ENCODE measurements around the gene MTHFSD. TPM values are rescaled to one million over a fixed set of nuclear protein-coding genes. Genes with fewer than 3 reads are reported as not detected.

MTHFSD gene
- total RNA-seq, 6 experiments from 2014 or later, result 5.9 to 11.6 (median 9.0) TPM

GRCh38 chr16:86533767-86534351, 21.2 kb downstream of the MTHFSD start:
- ATAC-seq (no peak), DNase-seq (no peak)
- WGBS (ENCODE audit: insufficient coverage, low coverage, low lambda C conversion rate, missing lambda C conversion rate), result 80% methylated on average over 6 of the region's 8 CpGs
- no peaks in the 10 kb centered on the region for H3K27me3 ChIP-seq
- intact Hi-C loops (cut with DNase I), result no loop called here
- H3K9me3 ChIP-seq, result no peaks in the 10 kb centered on the region
- peaks cover 0 to 11% (median 6%) of the 10 kb centered on the region in 4 donors for H3K36me3 ChIP-seq
- H3K4me1 ChIP-seq, result no peaks in the 10 kb centered on the region
- no peak overlapping the region for H3K4me3 ChIP-seq
- no peak overlapping the region for H3K27ac ChIP-seq
- TF ChIP-seq CTCF (IDR thresholded peaks at IDR 0.05) (no peak), POLR2A (IDR thresholded peaks at IDR 0.05) (no peak)

GRCh38 chr16:86533076-86533475, 22.0 kb downstream of the MTHFSD start:
- Histone ChIP-seq H3K27me3 (no peaks in the 10 kb centered on the region), H3K36me3 (peaks cover 0 to 4% (median 3%) of the 10 kb centered on the region in 4 donors), H3K4me1 (no peaks in the 10 kb centered on the region), H3K9me3 (no peaks in the 10 kb centered on the region), H3K27ac (no peak overlapping the region), H3K4me3 (no peak overlapping the region)
- ATAC-seq (no peak), DNase-seq (no peak)
- intact Hi-C loops (cut with DNase I), result no loop called here
- WGBS (ENCODE audit: insufficient coverage, low coverage, low lambda C conversion rate, missing lambda C conversion rate), result 92% methylated on average over 4 of the region's 8 CpGs
- no peak for TF ChIP-seq POLR2A (IDR thresholded peaks at IDR 0.05)
- TF ChIP-seq CTCF (IDR thresholded peaks at IDR 0.05), result no peak

- TF ChIP-seq POLR2A (IDR thresholded peaks at IDR 0.05), result no peak
- no peak for TF ChIP-seq CTCF (IDR thresholded peaks at IDR 0.05)
- no peaks in the 10 kb centered on the region for H3K9me3 ChIP-seq
- no CpG with 5 or more reads among the region's 7 CpGs for WGBS (ENCODE audit: insufficient coverage, low coverage, low lambda C conversion rate, missing lambda C conversion rate)
- intact Hi-C loops (cut with DNase I), result no loop called here
- no peak overlapping the region for H3K27ac ChIP-seq
- no peaks in the 10 kb centered on the region for H3K4me1 ChIP-seq
- no peak for ATAC-seq
- peak in 1 of 3 donors; percentile 5 for DNase-seq
- peaks cover 0 to 3% (median 0%) of the 10 kb centered on the region in 4 donors for H3K36me3 ChIP-seq
- H3K4me3 ChIP-seq, result no peak overlapping the region
- no peaks in the 10 kb centered on the region for H3K27me3 ChIP-seq
Observed at GRCh38 chr16:86532526-86532815, 22.6 kb downstream of the MTHFSD start.

GRCh38 chr16:86531641-86532525, 23.2 kb downstream of the MTHFSD start:
- Histone ChIP-seq H3K27me3 (no peaks in the 10 kb centered on the region), H3K9me3 (no peaks in the 10 kb centered on the region), H3K4me3 (no peak overlapping the region), H3K36me3 (peaks cover 0 to 3% (median 0%) of the 10 kb centered on the region in 4 donors), H3K4me1 (no peaks in the 10 kb centered on the region), H3K27ac (no peak overlapping the region)
- TF ChIP-seq POLR2A (IDR thresholded peaks at IDR 0.05) (no peak), CTCF (IDR thresholded peaks at IDR 0.05) (no peak)
- intact Hi-C loops (cut with DNase I), result no loop called here
- DNase-seq (peak in 1 of 3 donors; percentile 13), ATAC-seq (no peak)
- 96% methylated on average over 10 of the region's 49 CpGs for WGBS (ENCODE audit: insufficient coverage, low coverage, low lambda C conversion rate, missing lambda C conversion rate)

Data from right lobe of liver (tissue), 6 donors.